ENCODE measurements around the gene USP6NL. TPM values are rescaled to one million over a fixed set of nuclear protein-coding genes. Genes with fewer than 3 reads are reported as not detected.

USP6NL gene
- total and polyA plus RNA-seq, 10 of the 15 experiments (the other 5 are each of a cell fraction or from before 2014, with no cell fraction given) = 4.0 to 27.7 (median 18.2) TPM

GRCh38 chr10:11615396-11615795, 3.9 kb upstream of the USP6NL start:
- intact Hi-C loops (cut with micrococcal nuclease; ENCODE audit: unreplicated experiment) = no loop called here

More at GRCh38 chr10:11615396-11615795, 3.9 kb upstream of the USP6NL start:
- H3K4me3 ChIP-seq = no peak overlapping the region
- TF ChIP-seq POLR2AphosphoS2 (IDR thresholded peaks at IDR 0.05; ENCODE audit: low read depth, low read length) (no peak), HDAC6 (IDR thresholded peaks at IDR 0.05; ENCODE audit: unreplicated experiment) (no peak), ZZZ3 (IDR thresholded peaks at IDR 0.05; ENCODE audit: control insufficient read depth, insufficient read length, low read depth) (no peak), NBN (IDR thresholded peaks at IDR 0.05) (no peak), RBBP5 (conservative IDR thresholded peaks at IDR 0.05) (no peak), EGR1 (IDR thresholded peaks at IDR 0.05; ENCODE audit: borderline replicate concordance in 1 of 2, low read depth in 2 of 2, low read length in 2 of 2) (no peak), TCF7 (IDR thresholded peaks at IDR 0.05; ENCODE audit: borderline replicate concordance) (no peak), PML (IDR thresholded peaks at IDR 0.05; ENCODE audit: low read length) (no peak), ZNF384 (IDR thresholded peaks at IDR 0.05; ENCODE audit: borderline replicate concordance, low read depth, low read length) (no peak), IKZF1 (conservative IDR thresholded peaks at IDR 0.05) (no peak), KAT2A (conservative IDR thresholded peaks at IDR 0.05; ENCODE audit: control insufficient read depth, low read depth, low read length) (no peak), NFIC (IDR thresholded peaks at IDR 0.05; ENCODE audit: low read depth, low read length) (no peak), RAD21 (IDR thresholded peaks at IDR 0.05; ENCODE audit: insufficient read depth, low read depth, low read length) (no peak), RELA (IDR thresholded peaks at IDR 0.05; ENCODE audit: borderline replicate concordance, partially characterized antibody) (no peak), BCL11A (IDR thresholded peaks at IDR 0.05; ENCODE audit: low read depth, low read length) (no peak), SREBF1 (IDR thresholded peaks at IDR 0.05; ENCODE audit: low read length) (no peak), CBFB (IDR thresholded peaks at IDR 0.05; ENCODE audit: low read depth) (no peak)
- H2AFZ ChIP-seq (ENCODE audit: control insufficient read depth, low read depth, low read length) = no peak overlapping the region
- no peak for ATAC-seq
- no peak for FAIRE-seq
- DNase-seq (ENCODE audit: low read depth, low spot score) = no peak
- H4K20me1 ChIP-seq (ENCODE audit: control insufficient read depth, insufficient read depth) = no peaks in the 10 kb centered on the region
- ChIA-PET SMC1A (ENCODE audit: uncharacterized antibody, unreplicated experiment) (interaction anchor here (0.7 to 3.1 kb wide), 2 partner anchors 16 to 93 kb away, joined by 4 to 9 read pairs; no protein-coding TSS in a partner anchor), POLR2A (interaction anchor here (0.6 kb wide), 1 partner anchor 56 kb away, joined by 6 read pairs; no protein-coding TSS in a partner anchor), CTCF (interaction anchor here (1.2 kb wide), 1 partner anchor 33 kb away, joined by 3 read pairs; no protein-coding TSS in a partner anchor), RAD21 (ENCODE audit: unreplicated experiment) (interaction anchor here (0.7 kb wide), 1 partner anchor 242 kb away, joined by 7 read pairs; no protein-coding TSS in a partner anchor)
- no peak overlapping the region for H3K4me2 ChIP-seq (ENCODE audit: control insufficient read depth, insufficient read depth)
- peaks cover 9% of the 10 kb centered on the region for H3K9me3 ChIP-seq (replicated peaks; ENCODE audit: control insufficient read depth, insufficient read depth, low read length)
- no TSS peak for BruUV-seq (replicated peaks)
- no peaks in the 10 kb centered on the region for H3K36me3 ChIP-seq (ENCODE audit: control insufficient read depth in 2 of 2, insufficient read depth in 2 of 2, low read length in 1 of 2)
- H3K27me3 ChIP-seq (replicated peaks in 1 of 2; ENCODE audit: control insufficient read depth in 2 of 2, insufficient read depth in 2 of 2, low read length in 1 of 2) = no peaks in the 10 kb centered on the region
- H3K9ac ChIP-seq (ENCODE audit: control insufficient read depth, insufficient read depth, low read length) = no peak overlapping the region
- in situ Hi-C loops (cut with MboI) = no loop called here
- H3K4me1 ChIP-seq (ENCODE audit: control insufficient read depth, insufficient read depth, low read length) = peaks cover 6% of the 10 kb centered on the region
- peaks cover 11% of the 10 kb centered on the region for H3K79me2 ChIP-seq (ENCODE audit: control insufficient read depth, insufficient read depth, low read length)
- no peak overlapping the region for H3K27ac ChIP-seq (ENCODE audit: control insufficient read depth, insufficient read depth)

Measured in GM12878 (cell line).